Activated CD4-positive, CD25-positive, alpha-beta regulatory T cell treated with anti-CD3 and anti-CD28 coated beads, Interleukin-2, amount 50 U/mL, for 24 hours (primary cell): Measurements from ENCODE around the gene ITSN1.
A peak's percentile ranks its signal among the peaks of the same experiment; 100 is the strongest.
"Not testable (repeated sequence)": the region's sequence is repeated elsewhere in the genome, so short reads cannot be mapped to it uniquely, and the experiment has no call there.

Source experiments
- ATAC-seq, 2 donors: fragments of 150-1000 bp; cut with Tn5 transposase; one replicate each; pipeline ENCODE4 v1.10.0; 2021; ENCODE audit warnings: mild to moderate bottlenecking in 1 of 2, moderate library complexity in 1 of 2

ITSN1 gene

DNA sequence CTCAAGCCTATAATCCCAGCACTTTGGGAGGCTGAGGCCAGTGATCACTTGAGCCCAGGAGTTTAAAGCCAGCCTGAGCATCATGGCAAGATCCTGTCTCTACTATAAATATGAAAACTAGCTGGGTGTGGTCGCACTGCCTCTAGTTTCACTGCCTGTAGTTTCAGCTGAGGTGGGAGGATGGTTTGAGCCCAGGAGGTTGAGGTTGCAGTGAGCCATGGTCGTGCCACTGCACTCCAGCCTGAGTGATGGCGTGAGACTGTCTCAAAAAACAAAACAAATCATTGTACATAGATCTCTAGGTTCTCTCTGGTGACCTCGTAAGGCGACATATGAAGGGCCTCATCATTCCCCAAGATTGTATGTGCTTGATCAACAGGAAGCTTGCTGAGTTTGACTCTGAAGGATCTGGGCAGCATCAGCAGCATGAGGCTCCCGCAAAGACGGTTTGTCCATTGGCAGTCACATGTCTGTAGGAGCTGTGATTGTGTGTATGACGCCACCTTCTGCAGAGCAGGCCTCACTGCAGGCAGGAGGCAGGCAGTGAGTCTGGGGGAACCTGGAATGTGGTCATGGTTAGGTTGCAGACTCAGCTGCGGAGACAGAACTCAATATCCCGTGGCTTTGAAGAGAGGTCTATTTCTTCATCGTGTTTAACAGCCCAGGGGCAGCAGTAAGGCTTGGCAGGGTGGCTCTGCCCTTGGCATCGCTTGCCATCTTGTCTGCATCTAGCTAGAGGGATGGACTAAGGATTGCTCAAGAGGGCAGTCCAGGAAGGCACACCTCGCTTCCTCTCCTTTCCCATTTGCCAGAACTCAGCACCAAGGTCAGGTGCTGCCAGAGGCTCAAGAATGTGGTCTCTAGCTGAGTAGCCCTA lies 259.3 kb downstream of the ITSN1 start:
- no peak for ATAC-seq

DNA sequence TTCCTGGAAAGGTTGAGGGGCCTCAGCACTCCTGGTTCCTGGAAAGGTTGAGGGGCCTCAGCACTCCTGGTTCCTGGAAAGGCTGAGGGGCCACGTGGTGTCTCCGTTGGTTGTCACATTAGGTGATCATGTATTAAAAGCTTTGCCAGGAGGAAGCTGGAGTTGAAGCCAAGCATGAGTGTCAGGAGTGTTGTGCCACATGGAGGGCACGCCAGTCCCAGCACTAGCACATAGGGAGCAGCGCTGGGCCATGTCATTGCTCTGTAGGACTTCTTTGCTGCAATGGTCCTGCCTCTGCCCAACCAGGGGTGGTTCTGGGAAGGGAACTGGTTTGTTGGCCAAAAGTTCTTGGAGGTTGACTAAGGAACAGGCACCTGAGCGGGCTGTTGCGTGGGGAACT lies 260.0 kb downstream of the ITSN1 start:
- no peak for ATAC-seq

DNA sequence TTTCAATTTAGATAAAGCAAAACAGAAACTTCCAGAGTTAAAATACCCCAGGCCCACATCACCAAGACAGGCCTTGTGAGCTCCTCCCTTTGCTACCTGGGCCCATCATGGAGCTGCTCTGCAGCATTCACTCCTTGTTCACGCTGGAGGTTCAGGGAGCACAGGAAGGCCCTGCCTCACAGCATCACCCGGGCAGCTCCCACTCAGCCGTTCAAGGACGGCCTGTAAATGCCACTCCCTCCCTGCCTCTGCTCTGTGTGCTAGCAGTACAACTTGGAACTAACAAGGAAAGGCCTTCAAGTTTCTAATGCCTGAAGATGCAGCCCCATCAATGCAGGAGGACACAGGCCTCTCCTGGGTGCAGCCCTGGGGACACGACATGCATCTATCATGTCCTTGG lies 261.7 kb downstream of the ITSN1 start:
- ATAC-seq: no peak

DNA sequence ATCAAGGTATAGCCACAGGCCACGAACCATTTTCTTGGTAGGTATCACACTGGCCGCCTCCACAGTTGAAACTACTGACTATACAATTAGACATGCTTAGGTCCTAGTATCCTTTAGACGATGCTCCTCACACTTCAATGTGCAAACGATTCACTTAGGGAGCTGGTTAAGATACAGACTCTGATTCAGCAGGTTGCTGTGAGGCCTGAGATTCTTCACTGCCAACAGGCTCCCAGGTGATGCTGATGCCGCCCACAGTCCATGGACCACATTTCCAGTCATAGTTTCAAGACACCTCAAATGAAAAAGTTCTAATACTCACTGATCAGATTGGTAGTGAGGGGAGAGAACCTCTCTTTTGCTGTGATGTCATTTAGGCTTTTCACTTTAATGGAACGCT lies 266.5 kb downstream of the ITSN1 start:
- peak; percentile 53 to 85 for ATAC-seq

DNA sequence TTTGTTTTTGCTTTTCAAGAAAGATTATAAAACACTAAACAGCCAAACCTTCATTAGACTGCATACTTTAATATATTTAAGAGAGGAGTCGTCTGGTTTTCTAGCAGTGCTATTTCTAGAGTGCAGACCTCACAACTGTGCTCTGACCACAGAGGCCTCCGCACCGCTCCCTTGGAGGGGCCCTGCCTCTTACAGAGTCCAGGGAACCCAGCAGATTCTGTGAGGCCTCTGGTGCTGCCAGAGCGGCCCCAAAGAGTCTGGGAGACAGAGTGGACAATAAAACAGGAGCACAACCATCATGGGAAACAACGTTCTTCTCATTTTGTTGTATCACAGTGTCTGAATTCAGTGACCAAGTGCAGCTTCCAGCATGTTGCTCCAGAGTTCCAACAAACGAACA lies 267.5 kb downstream of the ITSN1 start:
- ATAC-seq: no peak

DNA sequence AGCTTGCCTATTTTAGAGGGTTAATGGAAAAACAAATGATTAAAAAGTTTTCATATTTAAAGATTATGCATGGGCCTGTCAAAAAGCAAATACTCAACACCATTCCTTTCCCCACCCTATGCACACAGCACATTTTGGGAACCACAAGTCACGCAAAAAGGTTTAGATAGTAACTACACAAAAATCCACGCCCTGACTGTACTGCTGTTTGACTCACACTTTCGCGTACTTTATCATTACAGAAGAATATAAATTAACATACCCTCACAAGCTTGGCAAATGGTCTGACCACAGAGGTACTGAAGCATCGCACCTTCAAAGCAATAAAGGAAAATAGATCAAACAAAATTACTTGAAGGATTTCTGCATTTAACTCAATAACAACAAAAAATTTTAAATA lies 271.9 kb downstream of the ITSN1 start:
- peak; percentile 10 to 15 for ATAC-seq

DNA sequence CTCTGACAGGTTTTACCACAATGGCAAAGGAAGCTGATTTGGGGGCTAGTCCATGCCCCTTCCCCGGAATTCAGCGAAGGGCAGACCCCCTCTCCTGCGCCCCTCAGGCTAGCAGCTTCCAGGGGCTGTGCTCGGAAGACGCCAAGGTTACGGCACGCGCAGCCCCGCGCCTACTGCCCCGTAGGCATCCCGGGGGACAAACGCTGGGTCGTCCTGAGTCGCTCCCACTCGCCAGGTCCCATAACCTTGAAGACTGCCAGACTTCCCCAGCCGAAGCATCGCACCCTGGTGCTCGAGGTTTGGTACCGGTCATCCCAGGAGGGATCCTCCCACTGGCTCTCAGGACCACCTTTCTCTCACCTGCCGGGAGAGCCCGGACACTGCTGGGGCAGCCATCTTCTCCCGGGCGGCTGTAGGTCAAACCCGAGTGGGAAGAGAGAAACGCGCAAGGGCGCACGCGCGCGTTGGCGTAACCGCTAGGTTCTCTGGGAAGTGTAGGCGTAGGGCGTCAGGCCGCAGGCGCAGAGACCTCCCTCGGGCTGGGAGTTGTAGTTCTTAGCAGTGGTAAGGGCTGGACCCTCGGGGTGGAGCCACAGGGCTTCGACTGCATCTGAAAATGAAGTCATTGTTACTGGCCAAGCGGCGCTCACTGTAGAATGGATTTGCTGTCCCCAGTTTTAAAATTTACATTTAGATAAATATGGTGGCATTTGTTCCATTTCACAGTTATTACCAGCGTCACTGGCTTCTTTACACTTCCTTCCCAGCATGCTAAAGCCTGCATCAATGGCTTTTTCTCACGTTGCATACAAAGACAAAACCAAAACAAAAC lies 273.3 kb downstream of the ITSN1 start, which contains the start of gene ATP5PO:
TSS of gene ATP5PO (minus strand) at position 437 of the 832 bp plus-strand sequence. CDS start at position 396, 41 bp downstream.
- peak; percentile 99 for ATAC-seq

DNA sequence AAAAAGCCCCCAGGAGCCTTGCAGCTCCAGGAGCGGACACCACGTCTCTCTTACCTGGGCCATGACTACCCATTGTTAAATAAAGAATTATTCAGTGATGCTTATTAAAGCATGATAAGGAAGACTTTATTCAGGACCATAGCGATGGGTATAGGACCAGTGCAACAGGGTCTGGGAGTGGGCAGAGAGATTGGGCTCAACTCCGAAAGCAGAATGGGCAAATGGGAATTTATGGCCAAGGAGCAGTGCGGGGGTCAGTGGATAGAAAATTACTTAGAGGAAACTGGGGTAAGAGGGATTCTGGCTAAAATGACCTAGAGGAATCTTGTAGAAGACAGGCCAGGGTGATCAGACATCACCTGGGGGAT lies 273.9 kb downstream of the ITSN1 start:
- no peak for ATAC-seq

DNA sequence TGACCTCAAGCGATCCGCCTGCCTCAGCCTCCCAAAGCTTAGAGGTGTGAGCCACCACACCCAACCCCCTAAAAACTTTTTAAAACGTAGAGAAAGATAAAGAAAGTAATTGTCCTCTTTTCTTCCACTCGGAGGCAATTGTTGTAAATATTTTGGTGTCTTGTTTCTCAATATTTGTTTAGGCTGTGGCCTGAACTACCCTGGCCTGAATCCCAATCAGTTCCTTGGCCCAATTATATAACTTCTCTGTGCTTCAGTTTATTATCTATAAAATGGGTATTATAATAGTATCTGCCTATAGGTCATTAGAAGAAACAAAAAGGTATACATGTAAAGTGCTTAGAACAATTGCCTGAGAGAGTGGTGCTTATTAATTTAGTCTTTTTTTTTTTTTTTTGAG lies 275.1 kb downstream of the ITSN1 start:
- ATAC-seq: no peak

DNA sequence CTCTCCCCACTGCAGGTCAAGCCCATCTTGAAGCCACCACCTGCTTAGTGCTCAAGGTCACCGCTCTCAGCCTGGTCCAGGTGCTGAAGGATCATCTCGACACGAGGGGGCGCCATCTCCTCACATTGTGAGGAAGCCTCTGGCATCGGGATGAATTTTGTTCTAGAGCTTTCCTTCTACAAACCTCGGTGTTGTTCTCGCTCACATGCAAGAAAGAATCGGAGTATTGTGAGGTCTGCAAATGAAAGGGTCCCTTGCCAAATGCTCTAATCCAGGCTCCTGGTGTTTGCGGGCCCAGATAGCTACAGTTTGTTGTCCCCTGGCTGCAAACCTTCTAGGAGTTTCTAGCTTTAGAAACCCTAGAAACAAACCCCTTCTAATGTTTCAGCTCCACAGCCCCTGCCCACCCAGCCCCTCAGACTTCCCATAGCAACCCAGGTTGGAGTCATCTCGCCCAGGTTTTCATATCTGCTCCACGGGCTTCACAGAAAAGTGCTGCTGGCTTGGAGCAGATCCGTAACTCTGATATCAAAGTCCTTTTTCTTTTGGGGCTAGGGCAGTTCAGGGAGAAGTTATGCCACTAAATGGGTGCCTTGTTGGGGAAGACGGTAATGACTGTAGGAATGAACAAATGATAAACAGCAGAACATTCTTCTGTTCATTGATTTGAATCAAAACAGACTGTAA lies 281.9 kb downstream of the ITSN1 start:
- peak; percentile 93 to 94 for ATAC-seq

DNA sequence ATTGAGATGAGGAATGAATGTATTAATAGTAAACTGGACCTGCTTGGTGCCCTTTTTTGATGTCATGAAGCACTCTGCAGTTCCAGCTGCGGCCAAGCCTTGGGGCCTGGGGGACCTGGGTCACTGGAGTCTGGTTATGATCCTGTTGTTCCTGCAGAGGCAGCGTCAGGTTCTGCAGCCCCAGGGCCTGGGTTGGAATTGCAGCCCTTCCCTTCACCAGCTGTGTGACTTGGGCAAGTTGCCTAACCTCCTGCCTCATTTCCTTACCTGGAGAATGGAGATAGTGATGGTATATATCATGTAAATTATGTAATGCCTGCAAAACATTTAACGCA lies 282.4 kb downstream of the ITSN1 start:
- ATAC-seq: no peak

DNA sequence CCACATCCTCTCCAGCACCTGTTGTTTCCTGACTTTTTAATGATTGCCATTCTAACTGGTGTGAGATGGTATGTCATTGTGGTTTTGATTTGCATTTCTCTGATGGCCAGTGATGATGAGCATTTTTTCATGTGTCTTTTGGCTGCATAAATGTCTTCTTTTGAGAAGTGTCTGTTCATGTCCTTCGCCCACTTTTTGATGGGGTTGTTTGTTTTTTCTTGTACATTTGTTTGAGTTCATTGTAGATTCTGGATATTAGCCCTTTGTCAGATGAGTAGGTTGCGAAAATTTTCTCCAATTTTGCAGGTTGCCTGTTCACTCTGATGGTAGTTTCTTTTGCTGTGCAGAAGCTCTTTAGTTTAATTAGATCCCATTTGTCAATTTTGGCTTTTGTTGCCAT lies 283.9 kb downstream of the ITSN1 start:
- not testable (repeated sequence) for ATAC-seq

DNA sequence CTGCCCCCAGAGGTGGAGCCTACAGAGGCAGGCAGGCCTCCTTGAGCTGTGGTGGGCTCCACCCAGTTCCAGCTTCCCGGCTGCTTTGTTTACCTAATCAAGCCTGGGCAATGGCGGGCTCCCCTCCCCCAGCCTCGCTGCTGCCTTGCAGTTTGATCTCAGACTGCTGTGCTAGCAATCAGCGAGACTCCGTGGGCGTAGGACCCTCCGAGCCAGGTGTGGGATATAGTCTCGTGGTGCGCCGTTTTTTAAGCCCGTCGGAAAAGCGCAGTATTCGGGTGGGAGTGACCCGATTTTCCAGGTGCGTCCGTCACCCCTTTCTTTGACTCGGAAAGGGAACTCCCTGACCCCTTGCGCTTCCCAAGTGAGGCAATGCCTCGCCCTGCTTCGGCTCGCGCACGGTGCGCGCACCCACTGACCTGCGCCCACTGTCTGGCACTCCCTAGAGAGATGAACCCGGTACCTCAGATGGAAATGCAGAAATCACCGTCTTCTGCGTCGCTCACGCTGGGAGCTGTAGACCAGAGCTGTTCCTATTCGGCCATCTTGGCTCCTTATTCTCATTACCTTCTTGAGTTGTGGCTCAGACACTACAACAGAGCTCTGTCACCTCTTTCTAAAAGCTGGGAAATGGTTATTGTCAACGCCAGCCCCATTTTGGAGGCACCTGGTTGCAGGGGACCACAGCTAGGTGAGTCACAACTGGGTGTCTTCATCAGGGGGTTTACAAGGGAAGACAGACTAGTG lies 288.9 kb downstream of the ITSN1 start:
- ATAC-seq: peak; percentile 95 to 96

DNA sequence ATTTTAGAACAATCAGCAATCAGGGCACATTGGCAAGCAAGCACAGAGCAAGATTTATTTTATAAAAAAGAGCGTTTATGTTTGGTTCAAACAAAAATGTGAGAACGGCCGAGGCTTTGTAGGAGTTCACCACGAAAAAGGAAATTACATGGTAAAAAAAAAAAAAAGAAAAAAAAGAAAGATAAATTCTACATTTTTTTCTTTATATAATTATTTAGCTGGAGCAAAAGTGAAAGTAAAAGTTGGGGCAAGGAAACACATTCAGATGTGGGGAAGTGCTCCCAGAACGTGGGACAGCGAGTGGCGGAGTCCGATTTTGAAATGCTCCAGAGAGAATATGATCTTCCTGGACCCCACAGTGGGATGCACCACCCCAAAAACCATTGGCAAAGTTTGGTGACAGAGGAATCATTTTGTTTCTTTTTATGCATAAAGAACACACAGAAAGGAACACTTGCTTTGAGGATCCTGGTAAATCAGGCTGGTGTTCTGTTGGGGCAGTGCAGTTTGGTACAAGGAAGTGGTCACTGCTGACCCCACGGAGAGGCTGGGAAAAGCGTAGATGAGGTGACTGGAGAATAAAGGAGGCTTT lies 289.6 kb downstream of the ITSN1 start:
- ATAC-seq: peak in 1 of 2 donors; percentile 26

DNA sequence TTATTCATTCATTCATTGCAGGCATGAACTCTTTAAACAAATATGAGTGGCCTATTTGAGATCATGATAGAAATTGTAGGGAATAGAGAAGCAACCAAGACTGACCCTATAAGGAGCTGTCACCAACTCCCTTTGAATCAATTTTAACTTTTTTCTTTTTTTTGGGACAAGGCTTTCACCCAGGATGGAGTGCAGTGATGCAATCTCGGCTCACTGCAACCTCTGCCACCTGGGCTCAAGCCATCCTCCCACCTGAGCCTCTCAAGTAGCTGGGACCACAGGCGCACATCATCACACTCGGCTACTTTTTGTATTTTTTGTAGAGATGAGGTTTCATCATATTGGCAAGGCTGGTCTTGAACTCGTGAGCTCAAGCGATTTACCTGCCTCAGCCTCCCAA lies 290.4 kb downstream of the ITSN1 start:
- no peak for ATAC-seq

DNA sequence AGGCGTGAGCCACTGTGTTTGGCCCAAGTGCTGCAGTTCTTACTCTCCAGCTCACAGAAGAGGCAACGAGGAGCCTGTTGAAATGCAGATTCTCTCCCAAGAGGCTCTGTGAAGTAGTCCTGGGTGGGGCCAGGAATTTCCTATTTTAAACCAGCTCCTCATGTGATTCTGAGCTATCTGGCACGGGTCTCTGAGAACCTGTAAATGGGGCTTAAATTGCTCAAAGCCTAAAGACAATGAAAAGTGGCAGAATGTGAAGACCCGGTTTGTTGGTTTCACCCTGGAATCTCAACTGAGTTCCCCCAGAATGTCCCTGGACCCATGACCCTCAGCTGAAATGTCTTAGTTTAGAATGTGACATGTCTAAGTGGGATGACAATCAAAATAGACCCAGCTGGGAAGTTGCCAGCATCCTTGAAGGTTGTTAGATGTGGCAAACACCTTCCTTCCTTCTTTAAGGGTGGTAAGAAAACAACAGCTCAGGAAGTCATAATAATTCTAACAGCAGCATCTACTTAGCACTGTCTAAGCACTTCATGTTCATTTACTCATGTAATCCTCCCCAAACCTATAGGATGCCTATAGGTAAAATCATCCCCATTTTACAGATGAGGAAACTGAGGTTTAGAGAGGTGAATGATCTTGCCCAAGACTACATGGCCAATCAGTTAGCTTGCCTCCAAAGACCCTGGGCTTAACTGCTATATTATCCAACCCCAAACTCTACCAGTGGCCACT lies 294.2 kb downstream of the ITSN1 start:
- ATAC-seq: no peak

DNA sequence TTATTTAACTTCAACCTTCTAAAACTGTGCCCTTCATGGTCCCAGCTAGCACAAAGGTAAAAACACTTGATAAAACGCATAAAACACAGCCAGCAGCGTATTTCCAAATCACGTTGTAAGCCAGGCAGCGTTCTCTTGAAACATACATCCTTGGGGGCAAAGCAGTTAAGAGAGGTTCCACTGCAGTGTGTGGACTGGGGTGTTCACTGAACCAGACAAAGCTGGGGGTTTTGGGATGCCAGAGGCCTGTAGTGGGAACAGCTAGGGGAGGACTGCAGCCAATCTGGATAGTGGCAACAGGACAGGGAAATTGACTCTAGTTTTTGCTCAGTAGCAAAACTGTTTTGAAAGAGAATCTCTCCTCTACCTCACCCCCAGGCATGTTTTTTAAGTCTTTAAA lies 294.8 kb downstream of the ITSN1 start:
- no peak for ATAC-seq

DNA sequence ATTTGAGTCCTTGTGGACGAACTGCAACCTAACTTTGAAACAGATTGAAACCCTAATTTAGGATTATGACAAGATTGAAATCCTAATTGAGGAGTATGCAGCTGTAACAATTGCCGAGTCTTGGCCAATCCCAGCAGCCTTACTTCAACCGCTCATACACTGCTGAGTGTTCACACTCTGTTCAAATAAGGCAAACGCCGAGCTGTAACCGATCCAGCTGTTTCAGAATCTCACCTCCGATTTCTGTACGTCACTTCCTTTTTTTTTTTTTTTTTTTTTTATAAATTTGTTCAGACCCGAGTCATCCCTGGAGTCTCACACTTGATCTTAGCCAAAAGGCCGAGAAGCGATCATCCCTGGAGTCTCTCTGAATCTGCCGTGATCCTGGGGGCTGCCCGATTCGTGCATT lies 295.6 kb downstream of the ITSN1 start:
- ATAC-seq: peak; percentile 82 to 84

DNA sequence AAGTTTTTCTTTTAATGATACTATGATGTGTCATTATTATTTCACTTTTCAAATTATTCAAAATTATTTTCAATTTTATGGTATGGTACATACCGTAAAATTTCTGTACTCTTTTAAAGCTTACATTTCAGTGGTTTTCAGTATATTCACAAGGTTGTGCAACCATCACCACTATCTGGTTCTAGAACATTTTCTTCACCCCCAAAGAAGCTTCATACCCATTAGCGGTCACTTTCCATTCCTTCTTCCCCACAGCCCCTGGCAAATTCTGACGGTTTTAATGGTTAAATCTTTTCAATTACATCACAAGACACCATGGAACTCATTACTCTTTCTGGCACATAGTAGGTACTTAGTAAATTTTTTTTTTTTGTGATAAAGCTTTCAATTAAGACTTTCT lies 296.1 kb downstream of the ITSN1 start:
- ATAC-seq: peak; percentile 21 to 26

DNA sequence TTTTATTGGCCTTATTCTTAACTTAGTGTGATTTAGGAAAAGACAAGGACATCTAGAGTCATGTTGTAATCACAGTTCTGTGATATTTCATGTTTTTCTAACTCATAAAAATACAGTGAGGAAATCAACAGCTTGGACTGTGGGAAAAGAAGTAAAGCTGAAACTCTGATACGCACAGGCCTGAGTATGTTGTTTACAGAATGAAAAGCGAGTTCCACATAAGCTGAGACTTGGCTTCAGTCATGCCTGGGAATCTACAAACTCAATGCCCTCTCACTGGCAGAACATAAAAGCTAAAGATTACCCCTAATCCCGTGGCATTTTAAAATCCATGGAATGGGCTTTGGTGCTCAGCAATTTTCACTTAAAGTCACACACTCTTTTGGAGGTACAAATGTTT lies 296.9 kb downstream of the ITSN1 start:
- no peak for ATAC-seq

DNA sequence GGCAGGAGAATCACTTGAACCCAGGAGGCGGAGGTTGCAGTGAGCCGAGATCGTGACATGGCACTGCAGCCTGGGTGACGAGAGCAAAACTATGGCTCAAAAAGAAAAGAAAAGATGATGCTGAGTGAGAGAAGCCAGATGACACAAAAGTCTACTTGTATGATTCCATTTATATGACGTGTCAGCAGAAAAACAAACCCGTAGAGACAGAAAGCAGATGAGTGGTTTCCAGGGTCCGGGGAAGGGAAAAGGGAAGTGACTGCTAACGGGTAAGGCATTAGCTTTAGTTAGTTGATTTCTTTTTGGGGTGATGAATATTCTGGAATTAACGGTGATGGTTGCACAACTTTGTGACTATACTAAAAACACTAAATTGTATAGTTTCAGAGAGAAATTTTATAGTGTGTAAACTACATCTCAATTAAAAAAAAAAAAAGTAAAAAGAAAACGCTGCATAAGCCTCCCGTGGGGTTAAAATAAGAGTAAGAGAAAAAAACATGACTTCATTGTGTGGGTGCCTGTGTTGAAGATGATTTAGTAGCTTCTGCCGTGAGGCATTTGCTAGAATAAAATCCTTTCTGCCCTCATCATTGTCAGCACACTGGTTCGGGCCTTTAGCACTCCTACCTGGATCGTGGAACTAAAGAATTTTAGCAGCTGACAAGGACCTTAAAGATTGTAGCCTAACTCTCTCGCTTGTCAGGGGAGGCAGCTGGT lies 298.0 kb downstream of the ITSN1 start:
- peak in 1 of 2 donors; percentile 15 for ATAC-seq
